ENCODE results near the gene PAX9.

- no peak for TF ChIP-seq POLR2A (IDR thresholded peaks at IDR 0.05)
- TF ChIP-seq CTCF (IDR thresholded peaks at IDR 0.05), result no peak
These were observed 64.5 kb downstream of the PAX9 start for GRCh38 chr14:36726128-36726527.

All from thyroid gland (tissue), 4 donors.